Endothelial cell (in vitro differentiated cells): ENCODE data around the gene RHOH. TPM values are rescaled to one million over a fixed set of nuclear protein-coding genes. Genes with fewer than 3 reads are reported as not detected.

Experiments used
- DNase-seq: peaks from one replicate; pipeline ENCODE4 v3.0.0; 2021; ENCODE audit warnings: low spot score
- H3K27ac Mint-ChIP-seq: one replicate; pipeline ENCODE4 v1.8.0; 2021; ENCODE audit warnings: mixed read lengths, inconsistent platforms; ENCODE audit not compliant: unreplicated experiment
- H3K27me3 Mint-ChIP-seq: one replicate; pipeline ENCODE4 v1.8.0; 2021; ENCODE audit warnings: mild to moderate bottlenecking, moderate library complexity, mixed read lengths, inconsistent platforms; ENCODE audit not compliant: unreplicated experiment
- H3K36me3 Mint-ChIP-seq: one replicate; pipeline ENCODE4 v1.8.0; 2021; ENCODE audit warnings: mild to moderate bottlenecking, low read depth, mixed read lengths, inconsistent platforms; ENCODE audit not compliant: unreplicated experiment
- H3K4me1 Mint-ChIP-seq: one replicate; pipeline ENCODE4 v1.8.0; 2021; ENCODE audit warnings: mild to moderate bottlenecking, mixed read lengths, inconsistent platforms; ENCODE audit not compliant: unreplicated experiment
- H3K4me3 Mint-ChIP-seq: one replicate; pipeline ENCODE4 v1.8.0; 2021; ENCODE audit warnings: mild to moderate bottlenecking, mixed read lengths, inconsistent platforms; ENCODE audit not compliant: unreplicated experiment
- H3K9me3 Mint-ChIP-seq: one replicate; pipeline ENCODE4 v1.8.0; 2021; ENCODE audit warnings: mixed read lengths, inconsistent platforms; ENCODE audit not compliant: unreplicated experiment
- total RNA-seq: library from RNA; stranded (reverse); fragmentation: NEBNext Ultra II Directional; extraction: Animal tissue kit (Norgen Biotek cat#: 25700); gene quantifications from one replicate; pipeline ENCODE4 v1.2.1, GENCODE V29; 2021; ENCODE audit not compliant: unreplicated experiment
- TF ChIP-seq, protein P1 (sequence below): fragments of 200-600 bp; sonication (generic); IDR thresholded peaks from one replicate; pipeline ENCODE4 v1.5.0; 2021; ENCODE audit warnings: antibody characterized with exemption; ENCODE audit not compliant: unreplicated experiment

The RHOH gene
- total RNA-seq, 1 donor from 2014 or later = 20.4 TPM

- peaks cover 12% of the 10 kb centered on the region for H3K36me3 Mint-ChIP-seq
- H3K27ac Mint-ChIP-seq = no peak overlapping the region
- no peak overlapping the region for H3K4me3 Mint-ChIP-seq
- TF ChIP-seq, protein P1, sequence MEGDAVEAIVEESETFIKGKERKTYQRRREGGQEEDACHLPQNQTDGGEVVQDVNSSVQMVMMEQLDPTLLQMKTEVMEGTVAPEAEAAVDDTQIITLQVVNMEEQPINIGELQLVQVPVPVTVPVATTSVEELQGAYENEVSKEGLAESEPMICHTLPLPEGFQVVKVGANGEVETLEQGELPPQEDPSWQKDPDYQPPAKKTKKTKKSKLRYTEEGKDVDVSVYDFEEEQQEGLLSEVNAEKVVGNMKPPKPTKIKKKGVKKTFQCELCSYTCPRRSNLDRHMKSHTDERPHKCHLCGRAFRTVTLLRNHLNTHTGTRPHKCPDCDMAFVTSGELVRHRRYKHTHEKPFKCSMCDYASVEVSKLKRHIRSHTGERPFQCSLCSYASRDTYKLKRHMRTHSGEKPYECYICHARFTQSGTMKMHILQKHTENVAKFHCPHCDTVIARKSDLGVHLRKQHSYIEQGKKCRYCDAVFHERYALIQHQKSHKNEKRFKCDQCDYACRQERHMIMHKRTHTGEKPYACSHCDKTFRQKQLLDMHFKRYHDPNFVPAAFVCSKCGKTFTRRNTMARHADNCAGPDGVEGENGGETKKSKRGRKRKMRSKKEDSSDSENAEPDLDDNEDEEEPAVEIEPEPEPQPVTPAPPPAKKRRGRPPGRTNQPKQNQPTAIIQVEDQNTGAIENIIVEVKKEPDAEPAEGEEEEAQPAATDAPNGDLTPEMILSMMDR = no peak
- peaks cover 49% of the 10 kb centered on the region for H3K4me1 Mint-ChIP-seq
- no peak for DNase-seq
- H3K9me3 Mint-ChIP-seq = no peaks in the 10 kb centered on the region
- no peaks in the 10 kb centered on the region for H3K27me3 Mint-ChIP-seq
Measured at GRCh38 chr4:40209401-40209800, 12.6 kb downstream of the RHOH start.

DNA sequence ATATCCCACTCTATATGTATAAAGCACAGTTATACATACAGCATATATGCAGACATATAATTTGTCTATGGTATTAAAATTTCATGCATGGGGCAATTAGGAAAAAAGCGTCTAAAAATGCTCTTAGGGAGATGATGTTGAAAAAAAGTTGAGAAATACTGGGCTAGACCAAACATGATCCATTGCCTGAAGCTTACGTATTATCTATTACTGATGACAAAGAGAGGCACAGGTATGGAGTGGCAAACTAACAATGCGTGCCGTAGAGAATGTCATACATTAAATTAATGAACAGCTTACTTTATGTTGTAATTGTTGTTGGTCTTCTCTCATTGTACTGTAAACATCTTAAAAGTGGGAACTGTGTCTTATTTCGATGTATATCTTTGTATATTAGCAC, 13.9 kb downstream of the RHOH start:
- no peak overlapping the region for H3K27ac Mint-ChIP-seq
- peaks cover 36% of the 10 kb centered on the region for H3K4me1 Mint-ChIP-seq
- H3K36me3 Mint-ChIP-seq = peaks cover 17% of the 10 kb centered on the region
- H3K27me3 Mint-ChIP-seq = no peaks in the 10 kb centered on the region
- DNase-seq = no peak
- no peak overlapping the region for H3K4me3 Mint-ChIP-seq
- TF ChIP-seq, protein P1 = no peak
- H3K9me3 Mint-ChIP-seq = no peaks in the 10 kb centered on the region

- DNase-seq = no peak
- H3K27ac Mint-ChIP-seq = no peak overlapping the region
- H3K9me3 Mint-ChIP-seq = no peaks in the 10 kb centered on the region
- TF ChIP-seq, protein P1 = no peak
- H3K27me3 Mint-ChIP-seq = no peaks in the 10 kb centered on the region
- H3K36me3 Mint-ChIP-seq = peaks cover 17% of the 10 kb centered on the region
- peaks cover 29% of the 10 kb centered on the region for H3K4me1 Mint-ChIP-seq
- H3K4me3 Mint-ChIP-seq = no peak overlapping the region
Measured at GRCh38 chr4:40211224-40212185, 14.7 kb downstream of the RHOH start.

GRCh38 chr4:40212674-40213527, 16.1 kb downstream of the RHOH start:
- Mint-ChIP-seq H3K4me1 (peaks cover 30% of the 10 kb centered on the region), H3K9me3 (no peaks in the 10 kb centered on the region), H3K36me3 (peaks cover 17% of the 10 kb centered on the region), H3K27me3 (no peaks in the 10 kb centered on the region), H3K4me3 (no peak overlapping the region), H3K27ac (no peak overlapping the region)
- DNase-seq = no peak
- TF ChIP-seq, protein P1 = no peak
